Measurements from ENCODE around the gene ACOT9. TPM values are rescaled to one million over a fixed set of nuclear protein-coding genes. Genes with fewer than 3 reads are reported as not detected.
"Not testable (repeated sequence)": the region's sequence is repeated elsewhere in the genome, so short reads cannot be mapped to it uniquely, and the experiment has no call there.

ACOT9 gene
- polyA plus RNA-seq, 4 donors = 28.5 to 45.9 (median 32.6) TPM

- no peak for DNase-seq (ENCODE audit: low read depth in 4 of 4, low spot score in 2 of 4)
These were observed 23.8 kb upstream of the ACOT9 start for GRCh38 chrX:23766650-23767551.

GRCh38 chrX:23765868-23766267 is 22.8 kb upstream of the ACOT9 start:
- DNase-seq (ENCODE audit: low read depth in 4 of 4, low spot score in 2 of 4) = no peak

- no peak for DNase-seq (ENCODE audit: low read depth in 4 of 4, low spot score in 2 of 4)
These were observed 22.4 kb upstream of the ACOT9 start for GRCh38 chrX:23765449-23765848.

GRCh38 chrX:23764188-23764984 is 21.3 kb upstream of the ACOT9 start:
- DNase-seq (ENCODE audit: low read depth in 4 of 4, low spot score in 2 of 4) = no peak

GRCh38 chrX:23759821-23760220 is 16.7 kb upstream of the ACOT9 start:
- no peak for DNase-seq (ENCODE audit: low read depth in 4 of 4, low spot score in 2 of 4)

GRCh38 chrX:23756165-23756564 is 13.1 kb upstream of the ACOT9 start:
- no peak for DNase-seq (ENCODE audit: low read depth in 4 of 4, low spot score in 2 of 4)

- no peak for DNase-seq (ENCODE audit: low read depth in 4 of 4, low spot score in 2 of 4)
These were observed 11.6 kb upstream of the ACOT9 start for GRCh38 chrX:23754664-23755063.

GRCh38 chrX:23752740-23753415 is 9.8 kb upstream of the ACOT9 start:
- no peak for DNase-seq (ENCODE audit: low read depth in 4 of 4, low spot score in 2 of 4)

GRCh38 chrX:23749576-23749975 is 6.5 kb upstream of the ACOT9 start:
- no peak for DNase-seq (ENCODE audit: low read depth in 4 of 4, low spot score in 2 of 4)

- DNase-seq (ENCODE audit: low read depth in 4 of 4, low spot score in 2 of 4) = no peak
These were observed 6.1 kb upstream of the ACOT9 start for GRCh38 chrX:23749129-23749528.

GRCh38 chrX:23745786-23746185 is 2.7 kb upstream of the ACOT9 start:
- no peak for DNase-seq (ENCODE audit: low read depth in 4 of 4, low spot score in 2 of 4)

- not testable (repeated sequence) for DNase-seq (ENCODE audit: low read depth in 4 of 4, low spot score in 2 of 4)
These were observed 521 bp upstream of the ACOT9 start for GRCh38 chrX:23743623-23743971.

- DNase-seq (ENCODE audit: low read depth in 4 of 4, low spot score in 2 of 4) = peak; percentile 9 to 28 (median 18)
These were observed 841 bp downstream of the ACOT9 start for GRCh38 chrX:23742174-23742696.

GRCh38 chrX:23737413-23737812 is 5.7 kb downstream of the ACOT9 start:
- no peak for DNase-seq (ENCODE audit: low read depth in 4 of 4, low spot score in 2 of 4)

- DNase-seq (ENCODE audit: low read depth in 4 of 4, low spot score in 2 of 4) = no peak
These were observed 7.0 kb downstream of the ACOT9 start for GRCh38 chrX:23736030-23736429.

- DNase-seq (ENCODE audit: low read depth in 4 of 4, low spot score in 2 of 4) = no peak
These were observed 10.4 kb downstream of the ACOT9 start for GRCh38 chrX:23732704-23733103.

GRCh38 chrX:23731951-23732350 is 11.1 kb downstream of the ACOT9 start:
- DNase-seq (ENCODE audit: low read depth in 4 of 4, low spot score in 2 of 4) = no peak

- DNase-seq (ENCODE audit: low read depth in 4 of 4, low spot score in 2 of 4) = no peak
These were observed 13.9 kb downstream of the ACOT9 start for GRCh38 chrX:23729214-23729613.

GRCh38 chrX:23727206-23727605 is 15.9 kb downstream of the ACOT9 start:
- no peak for DNase-seq (ENCODE audit: low read depth in 4 of 4, low spot score in 2 of 4)

GRCh38 chrX:23726191-23726590 is 16.9 kb downstream of the ACOT9 start:
- DNase-seq (ENCODE audit: low read depth in 4 of 4, low spot score in 2 of 4) = no peak

GRCh38 chrX:23720117-23720677 is 22.9 kb downstream of the ACOT9 start:
- DNase-seq (ENCODE audit: low read depth in 4 of 4, low spot score in 2 of 4) = no peak
